GM21447 (cell line): ENCODE measurements around the gene ZMYM4.
"Not testable (repeated sequence)": the region's sequence is repeated elsewhere in the genome, so short reads cannot be mapped to it uniquely, and the experiment has no call there.

Experiments
- ATAC-seq: cut with Tn5 transposase; IDR thresholded peaks from one replicate; pipeline ENCODE4 v1.9.1; 2021; ENCODE audit not compliant: unreplicated experiment

The ZMYM4 gene

DNA sequence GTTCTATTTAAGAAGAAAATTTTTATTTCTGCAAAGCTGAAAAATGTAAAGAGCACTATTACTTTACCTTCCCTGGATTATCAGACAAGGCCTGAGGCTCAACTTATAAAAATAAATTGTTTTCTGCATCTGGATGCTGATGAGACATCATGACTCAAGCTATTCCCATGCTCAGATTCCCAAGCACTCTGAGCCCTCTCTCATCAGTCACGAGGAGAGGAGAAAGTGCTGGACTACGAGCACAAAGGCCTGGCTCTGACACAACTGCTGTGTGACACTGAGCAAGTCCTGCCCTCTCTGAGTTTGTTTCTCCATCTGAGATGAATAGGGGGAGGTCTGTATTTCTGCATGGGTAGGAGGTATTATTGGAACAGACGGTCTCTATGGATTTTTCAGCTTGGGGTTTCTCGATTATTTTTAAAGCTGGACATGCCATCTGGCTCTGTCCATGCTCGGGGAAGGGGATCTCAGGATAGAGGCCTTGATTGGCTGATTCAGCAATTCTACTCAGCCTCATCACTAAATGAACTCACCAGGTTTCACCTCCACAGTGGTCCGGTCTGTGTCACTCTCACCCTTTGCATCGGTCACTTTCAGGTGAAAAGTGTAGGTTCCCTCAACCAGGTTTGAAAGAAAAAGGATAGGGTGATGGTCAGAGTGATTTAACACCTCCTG lies 181.0 kb downstream of the ZMYM4 start:
- no peak for ATAC-seq

DNA sequence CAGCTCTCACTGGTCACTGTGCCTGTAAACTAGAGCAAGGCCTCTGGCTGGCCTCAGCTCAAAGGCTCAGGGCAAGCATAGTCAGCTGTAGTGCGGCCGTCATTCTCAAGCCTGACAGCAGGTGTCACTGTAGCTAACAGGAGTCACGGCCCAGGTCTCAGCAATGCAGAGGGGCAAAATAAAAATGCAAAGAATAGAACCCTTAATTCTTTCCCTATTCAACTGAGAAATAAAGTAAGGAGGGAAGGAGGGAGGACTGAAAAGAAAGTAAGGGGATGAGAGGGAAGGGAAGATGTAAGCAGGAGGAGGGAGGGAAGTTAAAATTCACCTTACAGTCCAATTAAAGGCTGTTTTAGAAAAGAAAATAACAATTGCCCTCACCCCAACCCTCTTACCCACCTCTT lies 182.6 kb downstream of the ZMYM4 start:
- ATAC-seq: no peak

DNA sequence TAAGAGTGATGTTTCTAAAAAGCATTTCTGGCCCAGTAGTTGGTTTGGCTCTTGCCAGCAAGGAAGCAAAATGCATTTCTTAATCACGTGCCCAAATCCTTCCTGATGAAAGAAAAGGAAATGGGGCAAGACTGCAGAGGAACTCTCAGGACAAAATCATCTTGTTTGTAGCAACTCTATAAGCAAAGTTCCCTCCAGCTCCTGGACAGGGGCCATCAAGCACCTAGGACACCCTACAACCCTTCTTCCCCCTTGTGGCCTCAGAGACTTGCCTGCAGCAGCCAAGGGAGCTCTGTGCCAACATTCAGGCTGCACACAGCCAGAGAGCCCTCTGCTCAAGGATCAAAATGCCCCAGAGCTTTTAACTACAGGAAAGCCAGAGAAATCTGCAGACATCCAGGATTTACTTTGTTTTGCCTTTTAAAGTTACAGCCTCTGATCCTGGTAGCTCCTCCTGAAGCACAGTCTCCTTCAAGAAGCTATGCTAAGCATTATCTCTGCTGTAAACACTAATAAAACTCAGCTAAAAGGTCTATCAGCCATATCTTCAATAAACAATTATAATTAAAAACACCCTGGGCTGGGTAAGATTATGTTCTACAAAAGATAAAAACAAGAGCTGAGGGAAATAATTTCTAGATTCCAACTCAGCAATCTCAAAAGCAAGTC lies 183.7 kb downstream of the ZMYM4 start:
- no peak for ATAC-seq

DNA sequence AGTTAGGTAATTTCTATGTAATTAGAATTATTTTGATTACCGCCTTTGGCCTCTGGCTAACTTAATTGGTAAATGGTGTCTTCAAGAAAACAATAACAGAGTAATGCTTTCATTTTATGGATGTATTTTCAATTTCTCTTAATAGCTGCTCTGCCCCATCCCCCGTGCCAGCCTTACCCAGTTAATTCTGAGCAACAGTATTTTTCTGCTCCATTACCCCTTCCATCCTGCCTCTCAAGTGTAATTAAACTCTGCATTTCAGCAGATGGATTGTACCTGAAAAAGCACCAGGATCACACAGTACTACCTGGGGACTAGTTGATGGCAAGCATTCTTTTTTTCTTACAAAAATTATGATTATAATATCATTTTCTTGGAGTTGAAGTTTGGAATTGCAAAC lies 184.5 kb downstream of the ZMYM4 start:
- ATAC-seq: no peak

DNA sequence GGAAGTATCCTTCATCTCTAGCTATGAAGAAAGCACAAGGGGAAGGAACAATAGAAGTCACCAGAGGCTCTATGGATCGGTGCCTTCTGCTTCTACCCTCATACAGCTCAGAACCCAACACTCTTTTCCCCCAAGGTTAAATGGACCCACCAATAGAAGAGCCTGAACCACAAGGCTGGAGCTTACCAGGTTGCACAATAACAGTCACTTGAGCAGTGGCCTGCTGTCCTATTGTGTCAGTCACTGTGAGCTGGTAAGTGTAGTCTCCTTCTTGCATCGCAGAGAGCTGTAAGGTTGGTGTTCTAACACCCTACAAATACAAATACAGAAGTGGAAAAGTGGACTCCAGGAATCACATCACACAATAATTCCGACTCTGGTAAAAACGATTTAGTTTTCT lies 185.7 kb downstream of the ZMYM4 start:
- ATAC-seq: no peak

DNA sequence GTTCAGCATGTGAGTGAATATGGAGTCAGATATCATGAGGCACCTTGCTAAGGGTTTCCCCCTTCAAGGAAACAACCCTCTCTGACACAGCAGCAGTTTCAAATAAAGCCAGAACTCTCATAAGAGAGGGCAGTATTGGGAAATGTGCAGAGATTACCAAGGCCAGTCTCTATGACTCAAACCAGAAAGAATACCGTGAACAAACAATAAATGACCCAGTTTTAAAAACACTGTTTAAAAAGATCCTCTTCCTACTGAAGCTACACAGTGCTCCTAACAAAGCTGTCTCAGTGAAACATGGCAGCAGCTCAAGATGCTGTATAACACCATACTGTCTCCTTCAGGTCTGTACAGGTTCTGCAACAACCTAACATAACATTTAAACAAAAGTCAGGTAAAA lies 186.1 kb downstream of the ZMYM4 start:
- ATAC-seq: no peak

DNA sequence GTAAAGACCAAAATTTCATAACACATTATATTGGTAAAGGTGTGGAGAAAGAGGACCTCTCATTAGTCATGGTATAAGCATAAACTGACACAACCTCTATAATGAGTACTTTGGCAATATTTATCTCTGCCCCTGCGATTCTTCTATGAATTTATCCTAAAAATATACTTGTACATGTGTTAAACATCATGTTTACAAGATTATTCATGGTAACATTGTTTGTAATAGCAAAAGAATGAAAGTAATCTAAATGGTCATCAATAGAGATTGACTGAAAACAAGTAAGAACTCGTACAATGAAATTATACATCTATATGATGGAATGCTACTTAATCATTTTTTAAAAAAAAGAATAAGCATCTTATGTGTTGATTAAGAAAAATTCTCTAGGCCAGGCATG lies 192.3 kb downstream of the ZMYM4 start:
- no peak for ATAC-seq

DNA sequence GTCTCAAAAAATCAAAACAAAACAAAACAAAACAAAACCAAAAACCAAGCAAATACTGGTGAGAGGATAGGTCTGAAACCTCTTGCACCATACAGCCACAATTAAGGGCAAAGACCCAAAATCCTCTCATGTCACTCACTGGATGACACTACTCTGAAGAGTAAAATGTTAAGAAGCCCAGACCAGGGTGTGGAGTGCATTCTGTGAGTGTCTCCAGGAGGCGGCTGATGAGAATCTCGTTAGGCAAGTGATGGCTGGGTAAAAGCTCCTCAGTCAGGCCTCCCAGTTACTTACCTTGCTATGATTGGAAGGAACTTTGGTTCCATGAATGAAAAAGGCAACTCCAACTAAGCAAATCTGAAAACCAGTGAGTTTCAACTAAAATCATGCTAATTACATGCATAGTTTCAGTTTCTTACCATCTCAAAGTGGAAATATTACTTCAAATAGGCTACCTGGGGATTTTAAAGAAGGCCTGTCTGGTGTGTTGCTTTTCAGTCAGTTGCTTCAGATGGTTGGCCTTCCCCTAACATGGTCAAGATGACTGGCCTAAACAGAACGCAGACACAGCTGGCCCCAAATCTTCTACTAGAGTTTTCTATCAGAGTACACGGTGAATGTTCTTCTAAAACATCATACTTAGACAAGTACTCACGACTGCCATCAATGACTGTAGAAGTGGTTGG lies 193.6 kb downstream of the ZMYM4 start:
- no peak for ATAC-seq

DNA sequence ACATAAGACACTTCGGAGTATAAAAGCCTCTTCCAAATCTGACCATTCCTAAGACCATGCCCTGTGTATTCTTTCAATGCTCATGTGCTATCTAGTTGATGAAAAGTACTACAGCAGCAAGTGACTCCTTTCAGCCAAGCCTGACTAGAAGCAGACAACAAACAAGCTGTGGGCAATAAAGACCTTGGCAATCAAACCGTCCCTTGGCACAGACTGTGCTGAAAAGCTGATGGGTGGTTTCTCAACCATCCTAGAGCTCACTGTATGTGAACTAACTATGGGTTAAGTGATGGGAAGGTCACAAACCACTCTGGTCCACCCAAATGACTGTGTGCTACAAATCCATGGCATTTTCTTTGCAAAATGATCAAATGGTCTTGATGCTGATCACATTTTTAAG lies 194.7 kb downstream of the ZMYM4 start:
- ATAC-seq: no peak

DNA sequence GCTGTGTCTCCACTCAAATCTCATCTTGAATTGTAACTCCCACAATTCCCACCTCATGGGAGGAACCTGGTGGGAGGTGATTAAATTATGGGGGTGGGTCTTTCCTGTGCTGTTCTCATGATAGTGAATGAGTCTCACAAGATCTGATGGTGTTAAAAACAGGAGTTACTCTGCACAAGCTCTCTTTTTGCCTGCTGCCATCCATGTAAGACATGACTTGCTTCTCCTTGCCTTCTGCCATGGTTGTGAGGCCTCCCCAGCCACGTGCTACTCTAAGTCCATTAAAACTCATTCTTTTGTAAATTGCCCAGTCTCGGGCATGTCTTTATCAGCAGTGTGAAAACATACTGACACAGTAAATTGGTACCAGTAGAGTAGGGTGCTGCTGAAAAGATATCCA lies 195.2 kb downstream of the ZMYM4 start:
- ATAC-seq: not testable (repeated sequence)

DNA sequence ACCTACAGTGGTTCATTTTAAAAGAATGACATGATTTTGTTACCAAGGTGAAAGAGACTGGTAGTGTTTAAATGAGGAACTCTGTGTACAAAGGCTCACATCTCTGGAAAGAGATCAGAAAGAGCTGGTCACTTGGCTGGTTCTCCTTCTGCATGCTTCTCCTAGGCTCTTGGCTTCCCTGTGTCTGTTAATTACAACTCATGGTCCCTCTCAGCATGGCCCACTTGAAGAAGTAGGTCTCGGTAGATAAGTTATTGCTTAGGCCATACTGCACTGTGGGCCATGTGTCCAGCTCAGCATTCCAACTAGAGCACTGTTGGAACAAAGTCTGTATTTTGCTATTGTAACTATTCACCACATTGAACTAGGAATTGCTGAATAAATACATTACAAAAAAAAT lies 197.6 kb downstream of the ZMYM4 start:
- no peak for ATAC-seq

DNA sequence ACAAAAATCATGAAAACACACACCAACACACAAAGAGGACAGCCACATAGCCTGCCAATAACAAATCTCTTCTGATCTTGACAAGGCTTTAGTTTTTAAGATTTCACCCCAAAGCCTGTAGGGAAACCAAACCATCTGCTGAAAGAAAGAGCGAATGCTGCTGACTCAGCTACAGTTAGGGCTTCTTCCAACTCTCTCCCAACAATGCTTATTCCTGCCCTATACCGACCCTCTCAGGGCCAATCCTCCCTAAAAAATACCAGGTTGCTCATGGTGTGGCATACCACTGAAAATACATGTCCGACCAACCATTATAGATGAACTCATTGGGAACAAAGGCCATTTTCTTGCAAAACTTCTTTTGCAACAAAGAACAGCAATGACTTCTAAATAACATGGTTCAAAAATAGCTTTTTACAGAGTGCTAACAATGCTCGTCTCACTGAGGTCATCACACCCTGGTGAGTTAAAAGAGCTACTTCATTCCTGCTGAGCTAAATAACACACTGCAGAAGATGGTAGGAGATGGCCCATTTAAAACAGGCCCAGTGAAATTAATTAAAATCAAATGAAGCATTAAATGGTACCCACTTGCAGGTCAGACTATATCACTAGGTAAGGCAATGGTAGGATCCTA lies 202.6 kb downstream of the ZMYM4 start:
- no peak for ATAC-seq
